GM12878 (cell line): ENCODE data around the gene SSBP3. TPM values are rescaled to one million over a fixed set of nuclear protein-coding genes. Genes with fewer than 3 reads are reported as not detected.
A peak's percentile ranks its signal among the peaks of the same experiment; 100 is the strongest.

ENCODE experiments used
- CHD4 ChIP-seq: fragments of 200-600 bp; sonication (generic); IDR thresholded peaks from 2 replicates; pipeline ENCODE4 v1.6.1; 2016; ENCODE audit warnings: mild to moderate bottlenecking
- HDAC2 ChIP-seq: fragments of 200-600 bp; sonication (generic); IDR thresholded peaks from 2 replicates; pipeline ENCODE4 v1.6.1; 2017
- NRF1 ChIP-seq: conservative IDR thresholded peaks from 2 replicates; pipeline ENCODE4 v1.6.1; 2011; ENCODE audit warnings: mild to moderate bottlenecking, low read depth, low read length, improper control_type of control experiment
- TARDBP ChIP-seq: IDR thresholded peaks from 2 replicates; pipeline ENCODE4 v1.6.1; 2016; ENCODE audit warnings: borderline replicate concordance
- WRNIP1 ChIP-seq: IDR thresholded peaks from 2 replicates; pipeline ENCODE4 v1.6.1; 2011; ENCODE audit warnings: low read depth, low read length, improper control_type of control experiment, borderline replicate concordance
- polyA plus RNA-seq, 11 experiments: library from polyadenylated mRNA; depleted of rRNA in 4 of 11; unstranded in 6 of 11; stranded (reverse) in 5 of 11; fragments of >200 nt; fragmentation: Nextera tagmentation in 4 of 11; fragmentation: Illumina TruSeq in 1 of 11; extraction: Ambion mirVana in 4 of 11; extraction: Trizol in 1 of 11; gene quantifications; 1 replicate in 1 of 11; 2 replicates in 10 of 11; pipeline versions ENCODE4 v1.2.1 to v1.2.3, GENCODE V29; 2011 to 2016; ENCODE audit warnings: inconsistent platforms in 2 of 11, missing spikeins in 2 of 11, low read depth in 1 of 11
- total RNA-seq, 4 experiments: library from RNA; depleted of rRNA in 3 of 4; stranded (reverse); fragments of >200 nt in 3 of 4; fragmentation: Illumina TruSeq in 1 of 4; extraction: Trizol in 1 of 4; gene quantifications; 2 replicates each; pipeline versions ENCODE4 v1.2.1 to v1.2.3, GENCODE V29; 2013 to 2021
- TF ChIP-seq, protein P1 (sequence below): fragments of 450-650 bp; IDR thresholded peaks from 2 replicates; pipeline ENCODE4 v1.6.1; 2017; ENCODE audit warnings: borderline replicate concordance
- TF ChIP-seq, protein P2 (sequence below): fragments of 450-650 bp; IDR thresholded peaks from 2 replicates; pipeline ENCODE4 v1.6.1; 2016; ENCODE audit warnings: mild to moderate bottlenecking, moderate library complexity, borderline replicate concordance

Gene SSBP3
- total and polyA plus RNA-seq, 10 of the 15 experiments (the other 5 are each of a cell fraction or from before 2014, with no cell fraction given): 4.1 to 51.7 (median 17.1) TPM

DNA sequence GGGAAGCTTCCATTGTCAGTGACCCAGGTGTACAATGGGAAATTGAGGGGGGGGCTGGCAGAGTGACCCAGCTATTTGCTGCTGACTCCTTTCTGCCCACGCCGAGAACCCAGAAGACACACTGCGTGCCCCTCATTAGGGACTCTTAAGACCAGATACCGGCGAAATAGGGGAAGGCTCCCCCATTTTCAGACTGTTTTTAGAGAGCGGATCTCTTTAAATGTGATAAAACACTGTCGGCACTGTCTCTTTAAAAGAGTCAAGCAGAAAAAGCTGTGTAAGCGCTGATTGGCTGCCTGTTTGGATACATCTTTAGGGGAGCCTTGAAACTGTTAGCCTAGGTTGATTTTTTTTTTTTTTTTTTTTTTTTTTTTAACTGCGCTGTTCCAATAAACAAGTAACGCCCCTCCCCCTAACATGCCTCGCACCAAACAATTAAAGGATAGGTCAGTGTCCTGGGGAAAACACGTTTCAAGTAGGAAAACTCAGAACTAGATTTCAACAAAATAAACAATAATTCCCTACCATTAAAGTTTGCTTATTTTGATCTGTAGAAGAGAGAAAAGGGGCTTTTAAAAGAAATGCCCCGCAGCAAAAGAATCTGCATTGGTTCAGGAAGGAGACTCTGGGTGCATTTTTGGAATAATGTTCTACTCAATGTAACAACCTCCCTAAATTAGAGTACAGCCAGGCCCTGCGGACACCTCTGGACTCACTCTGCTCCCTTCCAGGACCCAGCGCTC is 1.4 kb upstream of the SSBP3 start (continued):
- TF ChIP-seq, protein P1, sequence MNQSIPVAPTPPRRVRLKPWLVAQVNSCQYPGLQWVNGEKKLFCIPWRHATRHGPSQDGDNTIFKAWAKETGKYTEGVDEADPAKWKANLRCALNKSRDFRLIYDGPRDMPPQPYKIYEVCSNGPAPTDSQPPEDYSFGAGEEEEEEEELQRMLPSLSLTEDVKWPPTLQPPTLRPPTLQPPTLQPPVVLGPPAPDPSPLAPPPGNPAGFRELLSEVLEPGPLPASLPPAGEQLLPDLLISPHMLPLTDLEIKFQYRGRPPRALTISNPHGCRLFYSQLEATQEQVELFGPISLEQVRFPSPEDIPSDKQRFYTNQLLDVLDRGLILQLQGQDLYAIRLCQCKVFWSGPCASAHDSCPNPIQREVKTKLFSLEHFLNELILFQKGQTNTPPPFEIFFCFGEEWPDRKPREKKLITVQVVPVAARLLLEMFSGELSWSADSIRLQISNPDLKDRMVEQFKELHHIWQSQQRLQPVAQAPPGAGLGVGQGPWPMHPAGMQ: no peak
- no peak for TF ChIP-seq CHD4
- no peak for TF ChIP-seq NRF1
- TF ChIP-seq, protein P2, sequence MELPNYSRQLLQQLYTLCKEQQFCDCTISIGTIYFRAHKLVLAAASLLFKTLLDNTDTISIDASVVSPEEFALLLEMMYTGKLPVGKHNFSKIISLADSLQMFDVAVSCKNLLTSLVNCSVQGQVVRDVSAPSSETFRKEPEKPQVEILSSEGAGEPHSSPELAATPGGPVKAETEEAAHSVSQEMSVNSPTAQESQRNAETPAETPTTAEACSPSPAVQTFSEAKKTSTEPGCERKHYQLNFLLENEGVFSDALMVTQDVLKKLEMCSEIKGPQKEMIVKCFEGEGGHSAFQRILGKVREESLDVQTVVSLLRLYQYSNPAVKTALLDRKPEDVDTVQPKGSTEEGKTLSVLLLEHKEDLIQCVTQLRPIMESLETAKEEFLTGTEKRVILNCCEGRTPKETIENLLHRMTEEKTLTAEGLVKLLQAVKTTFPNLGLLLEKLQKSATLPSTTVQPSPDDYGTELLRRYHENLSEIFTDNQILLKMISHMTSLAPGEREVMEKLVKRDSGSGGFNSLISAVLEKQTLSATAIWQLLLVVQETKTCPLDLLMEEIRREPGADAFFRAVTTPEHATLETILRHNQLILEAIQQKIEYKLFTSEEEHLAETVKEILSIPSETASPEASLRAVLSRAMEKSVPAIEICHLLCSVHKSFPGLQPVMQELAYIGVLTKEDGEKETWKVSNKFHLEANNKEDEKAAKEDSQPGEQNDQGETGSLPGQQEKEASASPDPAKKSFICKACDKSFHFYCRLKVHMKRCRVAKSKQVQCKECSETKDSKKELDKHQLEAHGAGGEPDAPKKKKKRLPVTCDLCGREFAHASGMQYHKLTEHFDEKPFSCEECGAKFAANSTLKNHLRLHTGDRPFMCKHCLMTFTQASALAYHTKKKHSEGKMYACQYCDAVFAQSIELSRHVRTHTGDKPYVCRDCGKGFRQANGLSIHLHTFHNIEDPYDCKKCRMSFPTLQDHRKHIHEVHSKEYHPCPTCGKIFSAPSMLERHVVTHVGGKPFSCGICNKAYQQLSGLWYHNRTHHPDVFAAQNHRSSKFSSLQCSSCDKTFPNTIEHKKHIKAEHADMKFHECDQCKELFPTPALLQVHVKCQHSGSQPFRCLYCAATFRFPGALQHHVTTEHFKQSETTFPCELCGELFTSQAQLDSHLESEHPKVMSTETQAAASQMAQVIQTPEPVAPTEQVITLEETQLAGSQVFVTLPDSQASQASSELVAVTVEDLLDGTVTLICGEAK: peak; percentile 91
- no peak for TF ChIP-seq WRNIP1
- TF ChIP-seq TARDBP: no peak
- no peak for TF ChIP-seq HDAC2
- TF ChIP-seq, all 136 proteins: peak for 35
